K562 (cell line): ENCODE data around the gene PLAAT3. TPM values are rescaled to one million over a fixed set of nuclear protein-coding genes. Genes with fewer than 3 reads are reported as not detected.

Experiments
- ATAC-seq: fragments of 200-7000 bp; cut with Tn5 transposase; 3 replicates; pipeline ENCODE4 v1.9.1; 2020; ENCODE audit warnings: moderate library complexity
- BruUV-seq: library from RNA; stranded (reverse); fragments of 400-500 nt; replicated peaks from 2 replicates; lab custom pipeline; 2021; lab: Mats Ljungman, UMichigan
- CTCF ChIA-PET: fragments of 300-600 bp; formaldehyde crosslinking; extraction: SDS; loops from one replicate; lab custom pipeline; 2021; ENCODE audit warnings: low intra/inter-chr PET ratio; lab: Yijun Ruan, JAX
- POLR2A ChIA-PET: fragments of 300-600, 350-650 bp; sonication (Branson Sonifier 250); formaldehyde crosslinking; extraction: SDS; loops from one replicate; lab custom pipeline; 2021; ENCODE audit warnings: antibody characterized with exemption, inconsistent platforms; lab: Yijun Ruan, JAX
- DNase-seq, 4 experiments: peaks; one replicate each; pipeline versions ENCODE4 v3.0.0 to v3.0.0-alpha.2; 2011 to 2018; ENCODE audit warnings: low spot score in 3 of 4, mixed read lengths in 3 of 4; ENCODE audit errors: extremely low read depth in 1 of 4
- FAIRE-seq: peaks from 2 replicates; lab custom pipeline; 2011; peaks lifted over from hg19 to GRCh38; lab: Jason Lieb, UNC
- H2AFZ ChIP-seq: 2 replicates; pipeline ENCODE4 v1.6.0; 2011; ENCODE audit warnings: low read depth, low read length, control low read depth, inconsistent platforms
- H3K27ac ChIP-seq: fragments of 200-600 bp; 3 replicates; pipeline ENCODE4 v1.8.0; 2011; ENCODE audit warnings: low read depth, mild to moderate bottlenecking, control low read depth, inconsistent platforms, low read length, moderate library complexity, mixed read lengths; ENCODE audit errors: extremely low read depth
- H3K27me3 ChIP-seq, 2 experiments: fragments of 300-600 bp in 1 of 2; 2 replicates in 1 of 2; 3 replicates in 1 of 2; pipeline versions ENCODE4 v1.6.0 to v1.8.0; 2011; ENCODE audit warnings: inconsistent platforms in 2 of 2, low read length in 2 of 2, mild to moderate bottlenecking in 1 of 2, mixed read lengths in 1 of 2, moderate library complexity in 1 of 2; ENCODE audit not compliant: control insufficient read depth in 2 of 2, insufficient read depth in 2 of 2
- H3K36me3 ChIP-seq: fragments of 300-600 bp; 3 replicates; pipeline ENCODE4 v1.8.0; 2011; ENCODE audit warnings: mild to moderate bottlenecking, low read length, inconsistent platforms; ENCODE audit not compliant: control insufficient read depth, insufficient read depth
- H3K4me1 ChIP-seq, 2 experiments: fragments of 200-600 bp in 1 of 2; replicated peaks in 1 of 2; 2 replicates in 1 of 2; 3 replicates in 1 of 2; pipeline versions ENCODE4 v1.5.1 to v1.8.0; 2011; ENCODE audit warnings: inconsistent platforms in 2 of 2, low read length in 2 of 2, mild to moderate bottlenecking in 1 of 2, mixed read lengths in 1 of 2, moderate library complexity in 1 of 2; ENCODE audit not compliant: control insufficient read depth in 2 of 2, insufficient read depth in 2 of 2
- H3K4me2 ChIP-seq: 2 replicates; pipeline ENCODE4 v1.6.1; 2011; ENCODE audit warnings: low read length, control low read depth, inconsistent platforms, mixed read lengths; ENCODE audit not compliant: insufficient read depth
- H3K4me3 ChIP-seq: fragments of 200-600 bp; sonication (generic), shearing (Covaris generic); 2 replicates; pipeline ENCODE4 v1.5.1; 2016; ENCODE audit warnings: control low read depth, inconsistent platforms
- H3K79me2 ChIP-seq: fragments of 200-600 bp; 3 replicates; pipeline ENCODE4 v1.8.0; 2011; ENCODE audit warnings: low read length, inconsistent platforms; ENCODE audit not compliant: control insufficient read depth, insufficient read depth
- H3K9ac ChIP-seq, 2 experiments: 2 replicates each; pipeline versions ENCODE4 v1.6.0 to v1.6.1; 2011; ENCODE audit warnings: low read depth in 2 of 2, low read length in 2 of 2, control low read depth in 1 of 2, inconsistent platforms in 1 of 2, mild to moderate bottlenecking in 1 of 2, mixed read lengths in 1 of 2; ENCODE audit not compliant: insufficient read depth in 1 of 2
- H3K9me1 ChIP-seq: one replicate; pipeline ENCODE4 v1.6.0; 2011; ENCODE audit warnings: inconsistent platforms, mild to moderate bottlenecking, low read length, moderate library complexity; ENCODE audit not compliant: control insufficient read depth, insufficient read depth
- H3K9me3 ChIP-seq: replicated peaks from 2 replicates; pipeline ENCODE4 v1.5.1; 2011; ENCODE audit warnings: low read depth, low read length, inconsistent platforms; ENCODE audit not compliant: control insufficient read depth, insufficient read depth
- H4K20me1 ChIP-seq: replicated peaks from 2 replicates; pipeline ENCODE4 v1.6.1; 2011; ENCODE audit warnings: low read length, inconsistent platforms, mixed read lengths; ENCODE audit not compliant: control insufficient read depth, insufficient read depth
- ARNT ChIP-seq, 2 experiments: fragments of 450-650 bp; IDR thresholded peaks; 2 replicates each; pipeline ENCODE4 v1.6.1; 2016; ENCODE audit warnings: mild to moderate bottlenecking in 1 of 2
- FOXA3 ChIP-seq, 2 experiments: fragments of 450-650 bp in 1 of 2; sonication (generic) in 1 of 2; formaldehyde crosslinking; IDR thresholded peaks in 1 of 2; conservative IDR thresholded peaks in 1 of 2; 2 replicates each; pipeline versions ENCODE4 v1.4.0 to v1.8.0; 2020 to 2022; ENCODE audit warnings: mild to moderate bottlenecking in 2 of 2, missing genetic modification reagents in 1 of 2
- HDGF ChIP-seq: fragments of 450-650 bp; IDR thresholded peaks from 2 replicates; pipeline ENCODE4 v1.6.1; 2016
- LEF1 ChIP-seq: fragments of 450-650 bp; IDR thresholded peaks from 2 replicates; pipeline ENCODE4 v1.6.1; 2016; ENCODE audit warnings: mild to moderate bottlenecking
- NELFE ChIP-seq: IDR thresholded peaks from 2 replicates; pipeline ENCODE4 v1.6.1; 2011; ENCODE audit warnings: mild to moderate bottlenecking; ENCODE audit not compliant: insufficient read depth, insufficient read length
- SPI1 ChIP-seq: IDR thresholded peaks from 2 replicates; pipeline ENCODE4 v1.6.1; 2011; ENCODE audit warnings: low read depth, low read length, control low read depth, borderline replicate concordance
- ZC3H4 ChIP-seq: sonication (generic); formaldehyde crosslinking; IDR thresholded peaks from 2 replicates; pipeline ENCODE4 v1.9.0; 2021; ENCODE audit warnings: missing genetic modification reagents, borderline replicate concordance
- ZNF408 ChIP-seq: fragments of 250-450 bp; sonication (Bioruptor Pico); IDR thresholded peaks from 2 replicates; pipeline ENCODE4 v1.4.0; 2020; ENCODE audit warnings: low read depth, mild to moderate bottlenecking, moderate library complexity
- ZNF444 ChIP-seq: fragments of 250-450 bp; sonication (Bioruptor Pico); IDR thresholded peaks from 2 replicates; pipeline ENCODE4 v1.4.0; 2020; ENCODE audit warnings: mild to moderate bottlenecking, moderate library complexity
- WGBS: fragments of 100-300 bp; shearing (Covaris generic); methylation state at CpG from one replicate; pipeline ENCODE4 v1.1.6; 2016; ENCODE audit warnings: low coverage, mixed read lengths; ENCODE audit not compliant: insufficient coverage; ENCODE audit errors: missing lambda C conversion rate; 5-methylcytosine and 5-hydroxymethylcytosine counted together
- in situ Hi-C: fragments of 300-500 bp; cut with MboI; formaldehyde crosslinking; loops from 4 replicates; pipeline ENCODE4 v1.15.0; 2018; ENCODE audit warnings: inconsistent platforms, mixed read lengths
- intact Hi-C: fragments of 100-400 bp; cut with micrococcal nuclease; formaldehyde crosslinking; loops from 2 replicates; pipeline ENCODE4 v1.14.2; 2022
- polyA plus RNA-seq, 8 experiments: library from polyadenylated mRNA; depleted of rRNA in 4 of 8; stranded (reverse) in 5 of 8; unstranded in 3 of 8; fragments of >200 nt; fragmentation: Nextera tagmentation in 2 of 8; fragmentation: Illumina TruSeq in 1 of 8; extraction: Ambion mirVana in 2 of 8; extraction: Trizol in 1 of 8; gene quantifications; 2 replicates each; pipeline versions ENCODE4 v1.2.1 to v1.2.3, GENCODE V29; 2011 to 2014; ENCODE audit warnings: inconsistent platforms in 1 of 8, missing spikeins in 1 of 8
- total RNA-seq, 7 experiments: library from RNA; depleted of rRNA in 6 of 7; stranded (reverse); fragments of >200 nt in 6 of 7; fragmentation: Illumina TruSeq in 2 of 7; extraction: Trizol in 2 of 7; gene quantifications; 2 replicates each; pipeline versions ENCODE4 v1.2.1 to v1.2.3, GENCODE V29; 2011 to 2021; ENCODE audit warnings: low replicate concordance in 1 of 7
- TF ChIP-seq, protein P1 (sequence below): sonication (generic); formaldehyde crosslinking; IDR thresholded peaks from 2 replicates; pipeline ENCODE4 v1.8.0; 2022; ENCODE audit warnings: missing genetic modification reagents, mild to moderate bottlenecking, borderline replicate concordance
- TF ChIP-seq, protein P2 (sequence below): fragments of 450-650 bp; formaldehyde crosslinking; IDR thresholded peaks from 2 replicates; pipeline ENCODE4 v1.4.0; 2020; ENCODE audit warnings: mild to moderate bottlenecking, moderate library complexity
- TF ChIP-seq, protein P3 (sequence below): sonication (generic); formaldehyde crosslinking; IDR thresholded peaks from 2 replicates; pipeline ENCODE4 v1.8.1; 2023; ENCODE audit warnings: mild to moderate bottlenecking, missing genetic modification reagents

PLAAT3 gene
- total and polyA plus RNA-seq, 9 of the 15 experiments (the other 6 are each of a cell fraction or from before 2014, with no cell fraction given): 0.80 to 2.7 (median 1.4) TPM

DNA sequence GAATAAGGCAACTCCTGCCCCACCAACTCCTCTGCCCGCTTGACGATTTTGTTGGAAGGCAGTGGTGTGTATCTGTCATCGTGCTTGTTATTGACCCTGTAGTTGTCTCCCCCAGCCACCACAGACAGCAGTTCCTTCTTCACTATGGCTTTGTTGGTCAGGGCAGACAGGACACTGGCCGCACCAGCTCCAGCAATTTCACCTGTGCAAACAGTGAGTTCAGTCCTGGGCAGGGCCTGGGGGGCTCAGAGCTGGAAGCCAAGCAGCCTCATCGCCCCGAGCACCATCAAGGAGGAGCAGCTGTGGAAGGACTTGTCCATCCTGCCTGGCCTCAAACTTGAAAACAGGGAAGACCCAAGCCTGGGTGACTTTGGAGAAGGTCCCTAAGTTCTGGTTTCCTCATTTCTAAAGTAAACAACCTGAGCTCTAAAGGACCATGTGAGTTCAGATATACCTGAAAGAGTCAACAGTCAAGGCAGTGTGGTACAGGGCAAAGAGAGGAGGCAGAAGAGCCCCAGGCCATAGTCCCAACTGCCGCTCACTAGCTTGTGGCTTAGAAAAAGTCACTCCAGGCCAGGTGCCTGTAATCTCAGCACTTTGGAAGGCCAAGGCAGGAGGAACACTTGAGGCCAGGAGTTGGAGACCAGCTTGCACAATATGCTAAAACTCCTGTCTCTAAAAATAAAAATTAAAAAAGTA is 55.6 kb downstream of the PLAAT3 start:
- Histone ChIP-seq H3K4me2 (no peak overlapping the region), H3K4me1 (peaks cover 0 to 17% of the 10 kb centered on the region in 2 experiments; a peak in 4 of 5 replicates)
- WGBS: 41% methylated on average over 7 of the region's 7 CpGs

More for the DNA sequence above, 55.6 kb downstream of the PLAAT3 start:
- intact Hi-C loops (no loop called here), in situ Hi-C loops (no loop called here)
- no peaks in the 10 kb centered on the region for H3K27me3 ChIP-seq
- ChIA-PET CTCF (no interaction called here), POLR2A (interaction anchor here (0.8 kb wide), 1 partner anchor 9 kb away, joined by 3 read pairs; no protein-coding TSS in a partner anchor)
- no peaks in the 10 kb centered on the region for H4K20me1 ChIP-seq
- H3K4me3 ChIP-seq: no peak overlapping the region
- FAIRE-seq: no peak
- H3K36me3 ChIP-seq: no peaks in the 10 kb centered on the region
- no peak overlapping the region for H3K27ac ChIP-seq
- H3K9ac ChIP-seq: peak overlapping the region in 1 of 2 experiments; percentile 3; a peak in 1 of 4 replicates
- DNase-seq: no peak
- H3K9me1 ChIP-seq: no peaks in the 10 kb centered on the region
- no peak for ATAC-seq
- no peaks in the 10 kb centered on the region for H3K9me3 ChIP-seq
- H2AFZ ChIP-seq: no peak overlapping the region
- TF ChIP-seq FOXA3 (CRISPR knock-in tag; conservative IDR thresholded peaks at IDR 0.05 in 1 of 2, IDR thresholded peaks at IDR 0.05 in 1 of 2) (peak in 1 of 2 experiments; percentile 60; a peak in 2 of 4 replicates), SPI1 (peak; percentile 49; the same call in 1 of the 2 replicates), ARNT (IDR thresholded peaks at IDR 0.05) (no peak), LEF1 (no peak), ZNF444 (CRISPR knock-in tag) (no peak), HDGF (no peak), NELFE (no peak), ZC3H4 (no peak), ZNF408 (CRISPR knock-in tag) (no peak)
- TF ChIP-seq, protein P1, sequence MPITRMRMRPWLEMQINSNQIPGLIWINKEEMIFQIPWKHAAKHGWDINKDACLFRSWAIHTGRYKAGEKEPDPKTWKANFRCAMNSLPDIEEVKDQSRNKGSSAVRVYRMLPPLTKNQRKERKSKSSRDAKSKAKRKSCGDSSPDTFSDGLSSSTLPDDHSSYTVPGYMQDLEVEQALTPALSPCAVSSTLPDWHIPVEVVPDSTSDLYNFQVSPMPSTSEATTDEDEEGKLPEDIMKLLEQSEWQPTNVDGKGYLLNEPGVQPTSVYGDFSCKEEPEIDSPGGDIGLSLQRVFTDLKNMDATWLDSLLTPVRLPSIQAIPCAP (CRISPR knock-in tag): no peak
- TF ChIP-seq, protein P2, sequence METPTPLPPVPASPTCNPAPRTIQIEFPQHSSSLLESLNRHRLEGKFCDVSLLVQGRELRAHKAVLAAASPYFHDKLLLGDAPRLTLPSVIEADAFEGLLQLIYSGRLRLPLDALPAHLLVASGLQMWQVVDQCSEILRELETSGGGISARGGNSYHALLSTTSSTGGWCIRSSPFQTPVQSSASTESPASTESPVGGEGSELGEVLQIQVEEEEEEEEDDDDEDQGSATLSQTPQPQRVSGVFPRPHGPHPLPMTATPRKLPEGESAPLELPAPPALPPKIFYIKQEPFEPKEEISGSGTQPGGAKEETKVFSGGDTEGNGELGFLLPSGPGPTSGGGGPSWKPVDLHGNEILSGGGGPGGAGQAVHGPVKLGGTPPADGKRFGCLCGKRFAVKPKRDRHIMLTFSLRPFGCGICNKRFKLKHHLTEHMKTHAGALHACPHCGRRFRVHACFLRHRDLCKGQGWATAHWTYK (CRISPR knock-in tag): no peak
- TF ChIP-seq, protein P3, sequence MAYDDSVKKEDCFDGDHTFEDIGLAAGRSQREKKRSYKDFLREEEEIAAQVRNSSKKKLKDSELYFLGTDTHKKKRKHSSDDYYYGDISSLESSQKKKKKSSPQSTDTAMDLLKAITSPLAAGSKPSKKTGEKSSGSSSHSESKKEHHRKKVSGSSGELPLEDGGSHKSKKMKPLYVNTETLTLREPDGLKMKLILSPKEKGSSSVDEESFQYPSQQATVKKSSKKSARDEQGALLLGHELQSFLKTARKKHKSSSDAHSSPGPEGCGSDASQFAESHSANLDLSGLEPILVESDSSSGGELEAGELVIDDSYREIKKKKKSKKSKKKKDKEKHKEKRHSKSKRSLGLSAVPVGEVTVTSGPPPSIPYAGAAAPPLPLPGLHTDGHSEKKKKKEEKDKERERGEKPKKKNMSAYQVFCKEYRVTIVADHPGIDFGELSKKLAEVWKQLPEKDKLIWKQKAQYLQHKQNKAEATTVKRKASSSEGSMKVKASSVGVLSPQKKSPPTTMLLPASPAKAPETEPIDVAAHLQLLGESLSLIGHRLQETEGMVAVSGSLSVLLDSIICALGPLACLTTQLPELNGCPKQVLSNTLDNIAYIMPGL (CRISPR knock-in tag): no peak
- no peaks in the 10 kb centered on the region for H3K79me2 ChIP-seq
- no TSS peak for BruUV-seq
